Measurements from ENCODE around the gene HDAC4. TPM values are rescaled to one million over a fixed set of nuclear protein-coding genes. Genes with fewer than 3 reads are reported as not detected.

Gene HDAC4
- total RNA-seq, 2 donors from 2014 or later = 8.1 to 20.1 TPM

DNA sequence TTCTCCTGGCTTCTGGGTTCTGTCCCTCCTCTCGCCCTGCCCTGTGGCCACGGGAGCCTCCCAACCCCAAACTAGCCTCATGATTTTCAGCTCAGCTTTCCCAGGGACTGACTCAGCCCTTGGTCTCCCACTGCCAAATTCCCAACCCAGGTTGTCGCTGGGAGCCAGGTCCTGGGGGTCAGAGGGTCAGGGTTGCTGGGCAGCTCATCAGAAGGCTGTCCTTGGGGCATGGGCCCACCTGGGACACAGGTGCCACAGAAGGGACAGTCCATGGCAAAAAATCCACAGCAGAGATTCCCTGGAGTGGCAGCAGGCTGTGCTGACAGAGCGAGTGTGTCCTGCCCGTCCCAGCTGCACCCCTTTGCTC lies 372.6 kb downstream of the HDAC4 start:
- no peaks in the 10 kb centered on the region for H3K36me3 ChIP-seq
- no peaks in the 10 kb centered on the region for H3K27me3 ChIP-seq
- no peak overlapping the region for H3K27ac ChIP-seq
- H3K4me3 ChIP-seq = no peak overlapping the region
- no peak for DNase-seq (ENCODE audit: low spot score)
- peaks cover 0 to 7% of the 10 kb centered on the region in 2 donors for H3K4me1 ChIP-seq
- H3K9me3 ChIP-seq = no peaks in the 10 kb centered on the region
- TF ChIP-seq, protein P1, sequence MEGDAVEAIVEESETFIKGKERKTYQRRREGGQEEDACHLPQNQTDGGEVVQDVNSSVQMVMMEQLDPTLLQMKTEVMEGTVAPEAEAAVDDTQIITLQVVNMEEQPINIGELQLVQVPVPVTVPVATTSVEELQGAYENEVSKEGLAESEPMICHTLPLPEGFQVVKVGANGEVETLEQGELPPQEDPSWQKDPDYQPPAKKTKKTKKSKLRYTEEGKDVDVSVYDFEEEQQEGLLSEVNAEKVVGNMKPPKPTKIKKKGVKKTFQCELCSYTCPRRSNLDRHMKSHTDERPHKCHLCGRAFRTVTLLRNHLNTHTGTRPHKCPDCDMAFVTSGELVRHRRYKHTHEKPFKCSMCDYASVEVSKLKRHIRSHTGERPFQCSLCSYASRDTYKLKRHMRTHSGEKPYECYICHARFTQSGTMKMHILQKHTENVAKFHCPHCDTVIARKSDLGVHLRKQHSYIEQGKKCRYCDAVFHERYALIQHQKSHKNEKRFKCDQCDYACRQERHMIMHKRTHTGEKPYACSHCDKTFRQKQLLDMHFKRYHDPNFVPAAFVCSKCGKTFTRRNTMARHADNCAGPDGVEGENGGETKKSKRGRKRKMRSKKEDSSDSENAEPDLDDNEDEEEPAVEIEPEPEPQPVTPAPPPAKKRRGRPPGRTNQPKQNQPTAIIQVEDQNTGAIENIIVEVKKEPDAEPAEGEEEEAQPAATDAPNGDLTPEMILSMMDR (IDR thresholded peaks at IDR 0.05) = no peak

DNA sequence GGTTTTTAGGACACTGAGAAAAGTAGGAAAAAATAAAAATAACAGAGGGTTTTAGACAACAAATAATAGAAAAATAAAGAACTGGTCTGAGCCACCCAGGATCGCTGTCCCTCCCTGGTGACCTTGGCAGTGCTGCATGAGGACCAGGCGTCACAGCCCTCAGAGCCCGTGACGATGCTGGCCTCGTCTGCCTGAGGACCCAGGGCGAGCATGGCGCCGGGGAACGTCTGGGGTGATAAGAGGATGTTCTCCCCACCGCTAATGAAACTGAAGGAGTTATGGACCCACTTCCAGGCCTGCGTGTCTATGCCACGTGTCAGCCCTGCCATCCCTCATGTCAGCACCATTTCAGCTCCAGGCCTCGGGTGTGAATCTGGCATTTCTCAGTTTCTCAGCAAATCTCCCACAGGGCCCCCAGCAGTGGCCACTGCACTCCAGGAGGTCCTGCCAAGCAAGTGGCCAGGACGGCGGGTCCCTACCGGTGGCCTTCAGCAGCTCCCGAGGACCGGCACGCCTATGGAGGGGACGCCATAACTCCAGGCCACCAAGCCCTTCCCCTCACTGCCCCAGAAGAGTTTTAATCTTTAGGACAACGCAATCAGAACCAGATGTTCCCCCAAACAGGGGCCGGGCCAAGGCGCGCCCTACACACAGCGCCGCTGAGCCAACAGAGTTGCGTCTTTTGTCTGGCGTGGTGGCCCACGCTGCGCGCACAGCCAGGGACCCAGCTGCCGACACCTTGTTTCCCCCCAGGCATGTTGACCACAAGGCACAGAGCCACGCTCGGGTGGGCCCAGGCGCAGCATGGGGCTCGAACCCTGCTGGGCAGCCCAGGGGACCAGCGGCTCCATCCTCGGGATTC lies 373.2 kb downstream of the HDAC4 start:
- DNase-seq (ENCODE audit: low spot score) = no peak
- TF ChIP-seq, protein P1 (IDR thresholded peaks at IDR 0.05) = no peak
- H3K9me3 ChIP-seq = no peaks in the 10 kb centered on the region
- peaks cover 0 to 7% of the 10 kb centered on the region in 2 donors for H3K4me1 ChIP-seq
- no peaks in the 10 kb centered on the region for H3K36me3 ChIP-seq
- H3K27me3 ChIP-seq = no peaks in the 10 kb centered on the region
- H3K4me3 ChIP-seq = no peak overlapping the region
- H3K27ac ChIP-seq = no peak overlapping the region

DNA sequence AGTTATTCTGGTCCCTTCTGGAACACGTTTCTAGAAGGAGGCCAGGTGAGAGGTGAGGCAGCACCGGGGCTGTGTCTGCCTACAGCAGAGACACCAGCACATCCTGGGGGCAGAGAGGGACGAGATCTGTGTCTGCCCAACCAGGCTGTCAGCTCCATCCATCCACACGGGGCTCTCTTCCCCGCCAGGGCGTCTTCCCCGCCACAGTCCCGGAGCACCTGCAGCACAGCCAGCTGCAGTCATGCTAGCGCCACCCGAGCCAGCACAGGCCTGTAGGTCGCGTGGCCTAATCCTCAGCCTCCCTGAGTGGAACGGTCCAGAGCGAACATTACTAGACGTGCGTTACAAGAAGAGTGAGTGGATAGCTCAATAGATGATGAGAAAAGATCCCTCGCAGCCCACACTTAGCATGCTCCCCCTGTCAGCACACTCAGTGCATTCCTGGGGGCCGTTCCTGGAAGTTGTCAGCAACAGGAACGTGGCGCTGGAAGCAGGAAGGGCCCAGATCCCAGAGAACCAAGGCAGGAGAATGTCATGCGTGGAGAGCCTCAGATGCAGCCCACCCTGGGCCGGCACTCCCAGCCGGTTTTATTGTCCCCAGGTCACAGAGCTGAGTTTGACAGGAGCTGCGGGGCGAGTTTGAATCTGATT lies 374.0 kb downstream of the HDAC4 start:
- TF ChIP-seq, protein P1 (IDR thresholded peaks at IDR 0.05) = no peak
- Histone ChIP-seq H3K9me3 (no peaks in the 10 kb centered on the region), H3K4me1 (peaks cover 0 to 7% of the 10 kb centered on the region in 2 donors), H3K4me3 (no peak overlapping the region), H3K27ac (no peak overlapping the region), H3K27me3 (no peaks in the 10 kb centered on the region), H3K36me3 (no peaks in the 10 kb centered on the region)
- no peak for DNase-seq (ENCODE audit: low spot score)

DNA sequence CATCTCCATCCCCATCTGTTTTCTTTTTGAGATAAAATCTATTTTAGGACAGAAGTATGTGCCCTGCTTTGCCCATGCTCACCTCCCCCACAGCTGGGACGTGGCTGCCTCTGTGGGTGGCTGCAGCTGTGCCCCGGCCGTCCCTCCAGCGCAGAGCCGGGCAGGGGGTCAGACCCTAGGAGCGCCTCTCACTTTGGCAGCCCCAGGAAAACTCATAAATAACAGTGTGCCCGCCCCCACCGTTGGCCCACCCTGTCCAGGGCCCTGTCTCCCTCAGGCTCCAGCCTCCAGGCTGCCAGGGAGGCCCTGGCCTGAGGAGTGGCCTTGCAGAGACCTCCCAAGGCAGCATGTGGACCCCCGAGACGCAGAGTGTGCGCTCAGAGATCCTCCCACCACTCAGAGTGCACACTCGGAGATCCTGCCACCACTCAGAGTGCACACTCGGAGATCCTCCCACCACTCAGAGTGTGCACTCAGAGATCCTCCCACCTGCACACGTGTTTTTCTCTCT lies 374.8 kb downstream of the HDAC4 start:
- DNase-seq (ENCODE audit: low spot score) = no peak
- Histone ChIP-seq H3K27me3 (no peaks in the 10 kb centered on the region), H3K4me1 (peaks cover 0 to 7% of the 10 kb centered on the region in 2 donors), H3K36me3 (no peaks in the 10 kb centered on the region), H3K27ac (no peak overlapping the region), H3K9me3 (no peaks in the 10 kb centered on the region), H3K4me3 (no peak overlapping the region)
- TF ChIP-seq, protein P1 (IDR thresholded peaks at IDR 0.05) = no peak

DNA sequence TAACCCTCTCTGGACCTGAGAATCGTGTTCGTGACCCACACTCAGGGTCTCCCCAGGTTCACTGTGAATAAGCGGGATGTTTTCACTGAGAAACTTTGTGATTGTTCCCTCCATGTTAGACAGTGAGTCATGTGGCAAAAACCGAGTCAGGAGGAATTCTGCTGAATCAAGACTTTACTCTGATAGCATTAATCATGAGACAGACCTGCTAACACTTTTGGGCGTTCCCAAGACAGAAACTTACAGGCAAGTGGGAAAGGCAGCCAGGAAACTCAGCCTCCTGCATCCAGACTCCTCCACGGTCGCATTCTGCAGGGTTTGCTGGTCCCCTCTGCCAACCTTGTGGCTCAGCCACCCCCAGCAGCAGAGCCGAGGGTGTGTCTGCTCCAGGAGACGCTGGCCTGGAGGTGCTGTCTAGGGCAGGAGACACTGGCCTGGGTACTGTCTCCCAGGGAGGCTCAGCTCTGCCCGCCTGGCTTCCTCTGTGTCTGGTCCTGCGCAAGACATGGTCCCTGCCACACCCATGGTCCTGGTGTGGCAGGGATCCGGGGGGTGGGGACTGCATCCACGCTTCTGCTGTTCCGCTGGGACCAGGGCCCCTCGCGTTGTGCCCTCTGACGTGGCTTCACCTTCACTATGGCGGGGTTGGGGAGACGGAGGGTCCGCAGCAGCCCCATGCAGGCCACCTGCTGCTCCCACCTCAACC lies 375.6 kb downstream of the HDAC4 start:
- DNase-seq (ENCODE audit: low spot score) = no peak

More for the DNA sequence above, 375.6 kb downstream of the HDAC4 start:
- H3K9me3 ChIP-seq = no peaks in the 10 kb centered on the region
- H3K4me1 ChIP-seq = peaks cover 0 to 7% of the 10 kb centered on the region in 2 donors
- H3K27me3 ChIP-seq = no peaks in the 10 kb centered on the region
- H3K4me3 ChIP-seq = no peak overlapping the region
- no peak overlapping the region for H3K27ac ChIP-seq
- H3K36me3 ChIP-seq = no peaks in the 10 kb centered on the region
- TF ChIP-seq, protein P1 (IDR thresholded peaks at IDR 0.05) = no peak

Data from right atrium auricular region (tissue), 2 donors.